ENCODE measurements around the gene NMNAT3.

The NMNAT3 gene

DNA sequence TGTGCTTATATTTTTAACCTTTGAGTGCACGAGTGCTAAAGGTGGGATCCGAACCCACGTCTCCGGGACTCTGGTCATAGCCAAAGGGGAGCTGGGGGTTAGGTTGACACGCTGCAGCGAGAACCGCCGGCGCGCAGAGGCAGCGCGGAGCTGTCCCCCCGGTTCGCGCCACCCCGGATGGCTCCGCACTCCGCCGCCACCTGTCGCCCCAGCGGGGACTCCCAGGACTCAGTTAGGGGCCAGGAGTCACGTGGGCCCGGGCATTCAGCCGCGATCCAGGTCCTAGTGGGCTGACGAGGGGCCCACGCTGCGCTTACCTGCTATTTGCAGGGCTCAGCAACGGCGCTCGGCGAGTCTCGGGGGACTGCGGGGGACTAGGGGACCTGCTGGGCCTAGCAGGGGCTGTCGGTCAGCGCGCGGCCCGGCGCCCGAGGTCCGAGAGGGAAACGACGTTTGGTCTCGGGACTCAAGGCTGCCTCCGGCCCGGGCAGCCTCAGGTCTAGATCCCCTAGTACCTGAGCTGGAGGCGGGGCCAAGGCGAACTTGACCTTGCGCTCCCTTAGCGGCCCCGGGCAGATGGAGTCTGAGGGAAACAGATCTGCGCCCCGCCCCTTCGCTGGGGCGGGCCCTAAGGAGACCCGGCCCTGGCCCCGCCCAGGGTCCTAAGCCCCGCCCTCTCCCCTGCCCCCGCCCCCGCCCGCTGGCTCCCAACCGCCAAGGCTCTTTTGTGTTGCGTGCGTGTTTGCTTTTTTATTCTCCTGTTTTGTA lies at the start of gene NMNAT3:
Gene NMNAT3, minus strand, starts transcription at position 585 of the 768 bp plus-strand sequence. CDS start 50,248 bp downstream, outside the sequence.
- DNase-seq (ENCODE audit: low read depth in 4 of 4, low spot score in 1 of 4), result peak; percentile 65 to 80 (median 70)

DNA sequence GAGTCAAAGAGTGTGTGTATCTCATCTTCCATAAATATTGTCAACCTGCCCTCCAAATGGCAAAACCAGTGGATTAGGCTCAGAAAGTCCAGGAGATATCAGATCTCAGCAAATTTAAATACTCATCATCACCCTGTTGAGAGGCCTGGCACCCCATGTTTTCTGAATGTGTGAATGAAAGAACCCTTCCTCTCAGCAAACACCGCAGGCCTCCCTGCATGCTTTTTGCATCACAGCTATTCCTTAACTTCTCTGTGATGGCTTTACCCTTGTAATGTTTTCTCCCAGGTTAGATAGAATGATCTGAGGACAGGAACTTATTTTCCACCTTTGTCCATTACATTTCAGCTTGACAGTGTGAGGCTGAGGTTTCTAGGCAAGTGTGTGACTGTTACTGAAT lies 43.6 kb upstream of the NMNAT3 start:
- no peak for DNase-seq (ENCODE audit: low read depth in 4 of 4, low spot score in 1 of 4)

DNA sequence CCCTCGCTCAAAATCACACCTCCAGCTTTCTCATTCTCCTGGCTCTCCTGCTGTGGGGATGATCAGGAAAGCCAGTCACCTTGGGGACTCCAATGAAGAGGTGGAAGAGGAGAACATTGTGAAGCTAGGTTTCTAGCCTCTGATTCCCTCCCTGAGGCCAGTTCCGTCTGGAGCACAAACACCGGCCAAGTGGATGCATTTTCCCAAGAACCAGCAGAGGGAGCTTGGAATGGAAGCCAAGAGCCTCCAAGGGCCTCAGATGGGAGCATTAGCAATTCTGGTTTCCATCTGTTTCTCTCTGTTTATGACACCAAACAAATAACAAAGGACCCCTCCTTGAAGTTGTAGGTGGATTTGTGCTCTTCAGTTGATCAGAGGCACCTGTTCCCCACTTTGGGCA lies 40.6 kb upstream of the NMNAT3 start:
- no peak for DNase-seq (ENCODE audit: low read depth in 4 of 4, low spot score in 1 of 4)

DNA sequence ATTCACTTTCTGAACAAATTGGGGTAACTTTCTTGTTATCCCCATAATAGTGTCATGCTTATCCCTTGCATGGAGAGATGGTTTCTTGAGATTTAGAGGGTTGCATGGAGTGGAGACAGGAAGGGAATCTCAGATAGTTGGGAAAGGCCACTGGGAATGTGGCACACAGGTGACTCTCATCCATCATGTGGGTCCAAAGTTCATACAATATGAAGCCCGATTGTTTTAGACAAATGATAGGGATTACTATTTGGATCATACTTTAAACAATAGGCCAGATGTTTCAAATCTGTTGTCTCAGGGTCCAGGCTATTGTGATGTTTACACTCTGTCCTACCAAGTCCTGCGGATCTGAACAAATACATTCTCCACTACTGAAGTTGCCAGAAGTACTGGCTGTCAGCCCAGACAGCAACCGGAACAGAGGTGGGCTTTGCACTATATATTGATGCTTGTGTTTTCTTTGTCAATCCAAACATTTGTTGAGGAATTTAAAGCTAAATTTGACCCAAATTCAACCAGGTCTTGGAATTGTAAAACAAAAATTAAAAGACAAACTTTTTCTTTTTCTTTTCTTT lies 39.2 kb upstream of the NMNAT3 start:
- no peak for DNase-seq (ENCODE audit: low read depth in 4 of 4, low spot score in 1 of 4)

DNA sequence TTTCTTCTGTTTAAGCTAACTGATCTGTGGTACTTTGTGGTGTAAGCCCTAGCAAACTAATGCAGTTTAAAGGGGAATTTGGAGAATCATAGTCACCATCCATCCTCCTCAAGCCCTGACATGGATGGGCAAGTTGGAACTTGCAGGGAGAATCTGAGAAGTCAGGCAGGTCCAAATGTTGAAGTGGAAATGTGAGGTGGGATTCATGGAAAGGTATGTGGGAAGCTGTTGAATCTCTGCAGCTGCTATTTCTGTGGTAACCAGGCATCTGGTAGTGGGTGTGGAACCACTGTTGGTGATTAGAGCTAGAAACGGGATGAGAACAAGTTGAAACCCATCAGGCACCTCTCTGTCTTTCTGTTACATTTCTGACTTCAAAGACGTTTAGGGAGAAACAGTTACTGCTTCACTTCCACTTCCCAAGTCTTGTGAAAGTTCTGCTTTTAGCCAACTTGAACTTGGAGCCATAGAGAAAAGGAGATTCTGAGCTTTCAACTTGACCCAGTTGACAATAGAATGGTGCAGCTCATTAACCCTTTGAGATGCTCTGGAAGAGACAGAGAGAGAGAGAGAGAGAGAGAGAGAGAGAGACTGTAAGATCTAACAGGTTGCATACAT lies 38.1 kb upstream of the NMNAT3 start:
- DNase-seq (ENCODE audit: low read depth in 4 of 4, low spot score in 1 of 4), result no peak

DNA sequence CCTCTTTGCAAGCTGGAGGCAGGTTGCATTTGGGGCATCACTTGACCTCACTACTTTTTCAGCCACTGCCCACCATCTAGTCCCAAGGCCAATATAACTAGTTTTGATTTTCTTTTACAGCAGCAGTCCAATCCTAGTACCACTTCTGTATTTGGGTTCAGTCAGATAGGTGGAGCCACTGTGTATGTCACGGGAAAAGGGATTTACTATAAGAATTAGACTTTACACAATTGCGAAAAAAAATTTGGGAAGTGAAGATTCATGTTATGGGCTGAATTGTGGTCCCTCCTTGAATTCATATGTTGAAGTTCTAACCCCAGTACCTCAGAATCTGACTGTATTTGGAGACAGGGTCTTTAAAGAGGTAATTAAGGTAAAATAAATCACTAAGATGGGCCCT lies 37.4 kb upstream of the NMNAT3 start:
- no peak for DNase-seq (ENCODE audit: low read depth in 4 of 4, low spot score in 1 of 4)

DNA sequence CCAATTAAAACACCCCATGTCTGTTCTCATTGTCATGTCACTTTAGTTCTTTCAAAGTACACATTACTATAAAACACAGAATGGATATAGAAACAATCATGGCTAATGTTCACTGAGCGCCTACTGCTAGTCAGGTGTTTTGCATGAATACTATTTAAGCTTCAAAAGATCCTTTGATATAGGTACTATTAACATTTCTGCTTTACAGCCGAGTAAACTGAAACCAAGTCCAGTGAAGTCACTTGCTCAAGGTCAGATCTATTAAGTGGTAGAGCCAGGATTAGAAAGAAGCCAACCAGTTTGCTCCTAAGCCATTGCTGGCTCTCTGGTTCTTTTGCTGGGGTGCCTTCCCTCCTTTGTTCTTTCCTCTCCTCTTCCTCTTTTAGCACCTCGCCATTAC lies 32.4 kb upstream of the NMNAT3 start:
- DNase-seq (ENCODE audit: low read depth in 4 of 4, low spot score in 1 of 4), result no peak

DNA sequence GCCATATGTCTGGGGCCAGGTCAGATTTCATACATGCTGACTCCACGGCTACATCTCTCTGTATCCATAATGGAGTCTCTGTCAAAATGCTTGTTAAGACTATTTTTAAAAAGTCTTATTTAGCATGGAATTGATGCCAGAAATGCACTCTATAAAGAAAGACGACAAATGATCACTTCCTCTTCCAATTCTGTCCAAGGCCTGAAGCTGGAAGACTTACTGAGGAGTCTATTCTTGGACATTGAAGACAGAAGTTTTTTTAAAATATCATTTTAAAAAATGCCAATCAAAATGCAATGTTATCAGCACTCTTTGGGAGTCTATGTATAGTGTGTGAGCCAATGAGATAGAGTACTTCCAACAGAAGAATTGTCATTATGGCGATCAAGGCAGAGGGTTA lies 27.9 kb upstream of the NMNAT3 start:
- DNase-seq (ENCODE audit: low read depth in 4 of 4, low spot score in 1 of 4), result no peak

DNA sequence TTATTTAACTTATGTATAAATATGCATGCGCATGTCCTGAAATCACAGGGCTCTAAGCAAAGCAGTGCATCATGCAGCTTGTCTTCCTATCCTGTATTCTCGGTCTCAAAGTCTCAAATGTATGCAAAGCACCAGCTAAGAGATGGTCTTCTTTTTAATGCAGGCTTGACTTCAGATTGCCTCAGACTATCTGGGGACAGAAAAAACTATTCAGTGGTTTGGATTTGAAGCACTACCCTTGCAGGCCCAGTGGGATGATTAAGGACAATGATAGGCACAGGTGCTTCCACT lies 18.5 kb upstream of the NMNAT3 start:
- DNase-seq (ENCODE audit: low read depth in 4 of 4, low spot score in 1 of 4), result no peak

DNA sequence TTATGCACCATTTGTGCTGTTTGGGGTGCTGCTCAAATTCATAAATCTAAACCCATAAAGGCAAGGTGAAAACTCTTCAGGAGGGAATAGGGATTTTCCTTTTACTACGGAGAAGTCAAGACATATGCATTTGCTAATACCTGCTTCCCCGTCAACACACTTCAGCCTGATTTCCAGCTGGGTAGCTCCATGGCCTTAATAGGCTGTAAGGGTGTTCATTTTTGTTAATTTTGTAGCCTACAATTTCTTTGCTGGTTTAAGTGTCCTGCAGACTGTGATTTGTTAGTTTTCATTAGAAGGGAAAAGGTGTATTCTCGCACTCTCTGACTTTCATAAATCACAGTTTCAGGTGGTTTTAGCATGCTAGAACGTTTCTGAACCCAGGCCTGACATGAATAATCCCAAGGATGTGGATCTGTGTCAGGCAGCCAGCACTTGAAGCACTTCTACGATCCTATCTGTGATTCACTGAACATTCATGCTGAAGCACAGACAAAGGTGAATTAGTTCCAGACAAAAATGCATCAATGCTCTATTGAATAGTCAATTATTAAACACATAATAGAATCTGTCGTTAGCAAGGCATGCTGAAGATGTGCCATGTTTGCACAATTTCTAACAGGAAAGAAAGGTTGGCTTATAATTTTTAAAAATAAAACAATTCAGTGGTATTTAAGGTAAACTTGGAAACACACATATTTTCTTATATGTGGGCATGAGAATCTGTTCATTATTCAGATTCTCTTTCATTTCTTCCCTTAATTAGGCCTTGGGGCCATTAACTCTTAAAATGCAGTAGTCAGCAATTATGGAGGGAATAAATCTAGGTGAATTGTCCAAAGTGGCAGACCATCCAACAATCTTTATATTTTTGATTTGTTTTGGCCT lies 17.9 kb upstream of the NMNAT3 start:
- no peak for DNase-seq (ENCODE audit: low read depth in 4 of 4, low spot score in 1 of 4)

DNA sequence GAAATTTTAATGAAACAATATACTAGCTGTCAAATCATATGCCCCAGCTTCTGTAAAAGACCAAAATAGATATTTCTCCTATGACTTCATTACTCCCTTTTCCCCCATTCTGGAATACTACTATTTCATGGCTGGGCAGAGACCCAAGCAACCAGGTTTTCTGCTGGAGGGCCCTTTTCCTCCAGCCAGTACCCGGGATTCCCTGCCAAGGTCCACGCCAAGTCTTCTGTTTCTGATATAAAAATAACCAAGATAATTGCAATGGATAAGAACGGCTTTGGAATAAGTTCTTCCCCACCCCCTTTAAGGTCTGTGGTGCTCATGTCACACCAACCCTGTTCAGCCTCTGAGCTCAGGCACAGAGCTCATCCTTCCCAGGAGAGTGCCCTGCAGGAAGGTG lies 17.2 kb upstream of the NMNAT3 start:
- DNase-seq (ENCODE audit: low read depth in 4 of 4, low spot score in 1 of 4), result no peak

DNA sequence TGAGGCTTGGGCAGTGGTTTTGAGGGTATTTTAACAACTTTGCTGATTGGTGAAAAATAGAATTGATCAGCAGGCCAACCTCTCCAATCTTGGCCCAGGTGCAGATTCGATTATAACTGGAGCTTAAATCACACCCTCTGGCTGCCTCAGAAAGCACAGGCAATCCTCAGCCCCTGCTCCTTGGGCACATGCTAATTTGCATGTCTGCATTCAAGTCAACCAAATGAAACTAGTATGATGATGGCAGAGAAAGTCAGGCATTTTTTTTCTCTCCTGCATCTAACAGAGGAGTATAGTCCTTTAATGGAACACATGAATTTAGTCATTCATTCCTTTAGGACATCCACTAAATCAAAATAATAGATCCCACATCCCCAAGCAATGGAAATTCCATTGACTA lies 16.8 kb upstream of the NMNAT3 start:
- no peak for DNase-seq (ENCODE audit: low read depth in 4 of 4, low spot score in 1 of 4)

DNA sequence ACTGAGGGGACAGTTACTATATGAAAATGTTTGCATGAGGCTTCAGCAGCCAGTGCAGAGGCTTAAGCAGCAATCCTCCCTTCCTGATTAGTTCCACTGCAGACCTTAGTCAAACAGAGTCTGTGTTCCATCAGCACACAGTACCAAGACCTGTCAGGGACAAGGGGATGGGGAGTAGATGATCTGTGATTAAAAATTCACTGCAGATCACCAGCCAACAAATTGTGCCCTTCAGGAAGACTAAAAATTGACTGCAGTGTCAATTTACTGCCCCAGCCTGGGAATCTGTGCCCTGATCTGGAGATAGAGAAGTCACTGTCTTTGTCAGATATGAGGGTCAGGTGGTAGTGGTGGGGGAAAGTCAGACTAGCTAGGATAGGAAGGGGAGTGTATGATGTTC lies 13.8 kb upstream of the NMNAT3 start:
- DNase-seq (ENCODE audit: low read depth in 4 of 4, low spot score in 1 of 4), result no peak

DNA sequence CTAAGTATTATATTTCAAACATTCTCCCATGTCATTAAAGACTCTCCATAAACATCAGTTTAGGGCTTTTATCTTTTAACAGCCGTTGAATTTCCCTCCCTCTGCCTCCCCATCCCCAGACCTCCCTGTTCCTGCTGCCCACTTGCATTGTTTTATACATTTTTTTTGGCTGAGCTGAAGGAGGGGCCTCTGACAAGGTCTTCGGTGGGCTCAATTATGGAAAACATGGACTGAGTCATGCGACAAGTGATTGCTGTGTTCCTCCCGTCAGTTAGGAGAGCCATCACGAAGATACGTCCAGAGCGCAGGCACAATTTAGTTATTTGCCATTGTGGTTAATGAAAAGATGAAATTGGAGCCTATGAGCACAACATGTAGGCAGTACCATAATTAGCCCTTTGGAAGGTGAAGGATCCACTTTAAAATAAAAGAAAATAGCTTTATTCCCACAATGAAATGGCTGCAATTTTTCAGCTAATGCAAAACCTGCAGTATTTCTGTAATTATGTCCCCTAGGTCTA lies 12.0 kb upstream of the NMNAT3 start:
- no peak for DNase-seq (ENCODE audit: low read depth in 4 of 4, low spot score in 1 of 4)

DNA sequence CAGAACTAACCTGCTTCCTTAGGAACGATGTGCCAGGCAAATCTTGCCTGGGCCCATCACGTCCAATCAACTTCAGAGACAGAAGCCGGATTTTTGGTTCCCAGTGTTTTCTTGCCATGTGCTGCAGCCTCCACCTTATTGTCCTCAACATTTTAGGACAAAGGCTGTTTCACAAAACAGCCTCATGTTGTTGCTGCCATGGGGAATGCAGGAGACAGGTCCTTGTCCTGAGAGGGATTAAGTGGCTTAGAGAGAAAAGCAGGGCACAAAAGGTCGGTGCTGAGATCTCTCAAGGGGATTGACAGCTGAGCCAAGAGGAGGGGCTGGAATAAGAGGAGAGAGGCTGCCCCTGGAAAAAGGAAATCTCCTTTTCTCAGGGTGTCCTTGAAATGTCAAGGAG lies 11.3 kb upstream of the NMNAT3 start:
- no peak for DNase-seq (ENCODE audit: low read depth in 4 of 4, low spot score in 1 of 4)

DNA sequence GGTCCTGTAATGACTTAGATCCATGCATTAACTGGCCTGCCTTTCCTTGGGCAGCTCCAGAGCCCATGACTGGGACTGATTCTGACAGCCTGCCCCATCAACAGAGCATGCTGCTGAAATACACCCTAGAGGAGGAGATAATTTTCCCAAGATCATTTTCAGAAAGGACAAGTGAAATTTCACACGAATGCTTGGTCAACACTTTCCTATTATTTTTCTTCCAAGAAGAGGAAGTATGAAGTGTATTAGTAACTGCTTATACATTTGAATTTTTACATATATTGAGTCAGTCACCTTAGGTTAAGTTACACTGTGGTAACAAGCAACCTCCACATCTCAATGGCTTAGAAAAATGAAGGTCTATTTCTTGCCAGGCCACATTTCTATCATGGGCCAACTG lies 9.7 kb upstream of the NMNAT3 start:
- DNase-seq (ENCODE audit: low read depth in 4 of 4, low spot score in 1 of 4), result no peak

DNA sequence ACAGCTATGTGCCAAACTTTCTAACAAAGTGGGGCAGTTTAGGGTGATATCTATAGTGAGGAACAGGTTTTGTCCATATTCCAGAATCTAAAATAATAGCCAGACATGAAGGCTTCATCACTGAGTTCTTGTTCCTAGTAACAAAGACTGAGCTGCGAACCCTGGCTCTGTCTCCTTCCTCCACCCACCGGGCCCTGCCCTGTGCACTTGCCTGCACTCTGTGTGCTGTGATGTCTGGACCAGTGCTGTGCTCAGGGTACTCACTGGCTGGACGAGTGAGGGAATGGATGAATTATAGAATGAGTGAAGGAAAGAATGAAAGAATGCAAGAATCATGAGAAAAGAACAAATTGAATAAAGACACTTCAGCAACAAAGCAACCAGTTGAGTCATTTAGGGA lies 8.9 kb upstream of the NMNAT3 start:
- DNase-seq (ENCODE audit: low read depth in 4 of 4, low spot score in 1 of 4), result no peak

DNA sequence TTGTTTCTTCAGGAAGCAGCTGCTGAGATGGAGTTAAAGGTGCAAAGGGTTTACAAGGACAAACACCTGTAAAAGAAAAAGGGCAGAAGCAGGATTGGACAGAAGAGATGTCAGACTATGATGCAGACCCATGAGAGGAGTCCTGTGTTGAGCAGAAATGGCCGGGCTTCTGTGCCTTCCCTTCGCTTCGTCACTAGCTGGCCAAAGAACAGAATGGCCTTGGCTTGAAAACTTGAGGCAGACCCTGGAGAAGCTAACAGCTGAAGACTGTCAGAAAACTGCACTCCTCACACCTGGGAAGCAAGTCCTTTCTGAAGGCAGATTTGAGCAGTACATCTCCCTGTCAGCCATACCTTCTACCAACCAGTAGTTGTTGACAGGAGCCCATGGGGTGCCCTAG lies 8.4 kb upstream of the NMNAT3 start:
- DNase-seq (ENCODE audit: low read depth in 4 of 4, low spot score in 1 of 4), result no peak

DNA sequence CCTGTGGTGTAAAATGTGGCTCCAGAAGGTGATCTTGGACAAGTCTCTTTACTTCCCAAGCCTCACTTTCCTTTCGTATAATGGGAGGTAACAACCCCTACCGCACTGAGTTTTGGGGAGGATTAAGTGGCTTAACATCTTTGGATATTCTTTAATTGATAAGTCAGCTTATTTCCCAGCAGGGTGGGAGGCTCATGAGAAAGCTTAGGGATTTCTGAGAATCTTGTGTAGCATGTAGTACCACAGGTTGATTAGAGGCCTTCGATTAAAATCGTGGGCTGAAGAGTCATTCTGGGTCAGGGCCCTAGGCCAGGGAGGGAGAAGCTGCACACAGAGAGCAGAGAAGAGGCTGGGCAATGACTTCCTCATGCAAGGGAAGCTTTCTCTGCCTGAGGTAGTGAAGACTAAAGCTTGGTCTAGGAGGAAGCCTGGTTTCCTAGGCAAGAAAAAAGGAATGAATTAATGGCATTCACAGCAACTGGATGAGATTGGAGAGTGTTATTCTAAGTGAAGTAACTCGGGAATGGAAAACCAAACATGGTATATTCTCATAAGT lies 1.5 kb upstream of the NMNAT3 start:
- no peak for DNase-seq (ENCODE audit: low read depth in 4 of 4, low spot score in 1 of 4)

DNA sequence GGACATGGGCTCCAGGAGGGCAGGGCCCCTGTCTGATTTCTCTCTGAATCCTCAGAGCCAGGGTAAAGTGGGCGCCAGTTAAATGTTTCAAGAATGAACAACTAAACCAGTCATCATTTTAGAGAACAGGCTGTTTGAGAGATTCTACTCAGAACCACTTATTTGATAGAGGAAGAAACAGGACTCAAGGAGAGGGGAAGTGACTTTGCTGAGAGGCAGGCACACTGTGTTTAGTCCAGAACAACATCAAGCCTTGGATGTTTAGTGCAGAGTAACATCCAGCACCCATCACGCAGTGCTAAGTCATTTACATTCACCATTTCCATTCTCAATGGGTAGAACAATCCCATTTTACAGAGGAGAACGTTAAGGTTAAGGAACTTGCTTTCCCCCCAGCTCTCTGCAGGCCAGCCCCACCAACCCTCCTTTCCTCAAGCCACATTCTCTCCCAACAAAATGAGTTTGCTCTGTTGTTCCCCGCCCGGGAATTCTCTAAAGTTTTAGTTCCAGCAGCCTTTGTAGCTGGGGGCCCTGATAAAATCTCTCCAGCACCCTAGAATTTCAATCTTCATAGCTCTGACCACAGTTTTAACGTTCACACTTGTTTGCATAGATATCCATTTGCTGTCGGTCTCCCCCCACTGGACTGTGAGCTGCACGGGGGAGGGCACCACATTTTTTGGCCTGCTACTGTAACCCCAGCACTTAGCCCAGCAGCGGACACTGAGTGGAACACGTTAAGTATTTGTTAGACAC lies 962 bp downstream of the NMNAT3 start:
- DNase-seq (ENCODE audit: low read depth in 4 of 4, low spot score in 1 of 4), result no peak

DNA sequence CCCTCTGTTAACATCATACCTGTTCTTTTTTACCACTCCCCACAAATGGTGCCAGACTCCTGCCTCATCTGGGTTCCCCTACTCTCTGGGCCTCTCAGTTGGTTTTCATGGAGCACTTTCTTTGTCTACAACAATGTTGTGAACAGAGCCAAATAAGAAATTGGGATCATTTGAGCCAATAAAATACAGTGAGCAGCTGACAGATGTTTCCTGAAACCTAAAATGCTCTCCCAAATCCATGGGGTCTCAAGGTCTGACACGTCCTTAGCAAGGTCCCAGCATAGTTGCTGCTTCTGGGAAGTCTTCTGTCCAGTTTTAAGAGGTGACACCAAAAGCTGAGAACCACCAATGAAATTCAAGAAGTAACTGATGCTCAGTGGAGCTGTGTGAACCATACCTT lies 1.7 kb downstream of the NMNAT3 start:
- DNase-seq (ENCODE audit: low read depth in 4 of 4, low spot score in 1 of 4), result no peak
